GM21526 (cell line): Measurements from ENCODE around the gene RANBP17.

ENCODE experiments used
- ATAC-seq: cut with Tn5 transposase; IDR thresholded peaks from one replicate; pipeline ENCODE4 v1.9.1; 2021; ENCODE audit warnings: moderate library complexity; ENCODE audit not compliant: unreplicated experiment, low FRiP score

Gene RANBP17

GRCh38 chr5:171080186-171080938, 218.5 kb downstream of the RANBP17 start:
- no peak for ATAC-seq

DNA sequence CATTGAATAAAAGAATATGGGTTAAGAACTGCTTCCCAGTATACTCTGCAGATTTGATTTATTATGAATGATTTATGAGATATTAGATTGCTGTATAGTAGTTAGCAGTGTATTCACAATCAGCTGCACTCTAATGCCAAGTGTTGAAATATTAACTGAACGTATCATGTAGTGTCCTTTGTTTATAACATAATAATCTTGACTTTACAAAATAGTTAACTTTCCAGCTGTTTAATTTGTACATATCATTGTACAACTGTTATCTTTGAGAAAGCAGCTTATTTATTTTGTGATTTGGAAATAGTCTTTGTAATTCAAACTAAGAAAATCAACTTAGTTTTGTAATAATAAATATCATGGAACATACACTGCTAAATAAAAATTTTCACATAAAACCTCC, 219.5 kb downstream of the RANBP17 start:
- no peak for ATAC-seq

GRCh38 chr5:171092194-171092593, 230.4 kb downstream of the RANBP17 start:
- no peak for ATAC-seq

DNA sequence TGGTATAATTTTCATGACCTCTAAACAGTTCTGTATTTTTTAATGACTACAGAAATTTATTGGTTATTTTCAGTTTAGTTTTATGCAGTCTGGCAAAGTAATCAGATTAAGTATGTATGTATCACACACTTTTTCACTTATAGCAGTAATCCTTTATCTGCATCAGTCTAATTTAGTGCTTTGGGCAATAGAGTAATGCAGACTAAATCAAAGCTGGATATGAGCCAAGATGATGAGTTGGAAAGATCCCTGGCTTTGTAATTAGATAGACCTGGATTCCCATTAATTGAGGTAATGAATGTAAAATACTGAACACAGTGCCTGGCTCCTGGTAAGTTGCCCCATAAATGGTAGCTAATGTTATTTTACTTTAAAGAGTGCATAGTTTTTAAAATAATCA, 231.8 kb downstream of the RANBP17 start:
- no peak for ATAC-seq

DNA sequence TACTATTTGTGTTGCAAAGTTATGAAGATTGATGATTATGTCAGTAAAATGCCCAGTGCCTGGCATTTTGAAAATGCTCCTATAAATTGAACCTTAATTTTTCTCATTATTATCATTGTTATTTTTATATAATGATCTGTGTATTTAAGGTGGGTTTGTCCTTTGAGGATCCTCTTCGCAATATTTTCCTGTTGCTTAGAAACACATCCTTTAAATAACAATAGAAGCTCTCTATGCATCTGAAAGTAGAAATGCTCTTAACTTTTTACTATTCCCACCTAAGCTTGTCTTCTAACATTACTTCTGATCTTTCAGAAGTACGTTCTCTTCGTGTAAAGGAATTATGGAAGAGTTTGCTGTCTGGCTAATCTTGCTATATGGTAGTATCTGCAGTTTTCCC, 232.5 kb downstream of the RANBP17 start:
- ATAC-seq = no peak

GRCh38 chr5:171102877-171103610, 241.2 kb downstream of the RANBP17 start:
- ATAC-seq = no peak

GRCh38 chr5:171107669-171108068, 245.9 kb downstream of the RANBP17 start:
- ATAC-seq = no peak

GRCh38 chr5:171115519-171115918, 253.7 kb downstream of the RANBP17 start:
- no peak for ATAC-seq

DNA sequence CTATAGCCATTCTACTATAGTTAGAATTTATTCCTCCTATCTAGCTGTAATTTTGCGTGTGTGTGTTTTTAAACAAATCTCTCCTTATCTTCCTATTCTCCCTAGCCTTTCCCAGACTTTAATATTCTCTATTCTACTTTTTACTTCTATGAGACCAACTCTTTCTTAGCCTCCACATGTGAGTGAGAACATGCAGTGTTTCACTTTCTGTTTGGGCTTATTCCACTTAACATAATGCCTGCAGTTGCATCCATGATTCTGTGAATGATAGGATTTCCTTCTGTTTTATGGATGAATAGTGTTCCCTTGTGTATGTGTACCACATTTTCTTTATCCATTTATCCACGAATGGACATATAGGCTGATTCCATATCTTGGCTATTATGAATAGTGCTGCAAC, 254.9 kb downstream of the RANBP17 start:
- ATAC-seq = no peak

- ATAC-seq = no peak
Observed at GRCh38 chr5:171120986-171121622, 259.3 kb downstream of the RANBP17 start.

DNA sequence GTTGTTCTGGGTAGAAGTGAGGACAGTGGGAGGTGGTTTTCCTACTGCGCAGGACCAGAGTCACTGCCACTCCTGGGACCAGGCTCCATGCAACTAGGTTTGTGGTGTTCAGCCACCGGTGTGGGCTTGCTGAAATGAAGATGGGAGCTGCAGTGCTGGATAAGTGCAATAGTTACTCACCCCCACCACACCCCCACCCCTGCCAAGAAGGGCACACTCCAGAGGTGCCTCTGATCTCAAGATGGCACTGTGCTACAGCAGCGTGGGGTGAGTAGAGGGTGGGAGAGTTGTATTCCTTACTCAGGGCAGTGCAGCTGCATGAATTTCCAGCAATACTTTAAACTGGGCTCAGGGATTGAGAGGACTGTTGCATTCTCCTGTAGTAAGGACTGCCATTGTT, 259.8 kb downstream of the RANBP17 start:
- no peak for ATAC-seq

DNA sequence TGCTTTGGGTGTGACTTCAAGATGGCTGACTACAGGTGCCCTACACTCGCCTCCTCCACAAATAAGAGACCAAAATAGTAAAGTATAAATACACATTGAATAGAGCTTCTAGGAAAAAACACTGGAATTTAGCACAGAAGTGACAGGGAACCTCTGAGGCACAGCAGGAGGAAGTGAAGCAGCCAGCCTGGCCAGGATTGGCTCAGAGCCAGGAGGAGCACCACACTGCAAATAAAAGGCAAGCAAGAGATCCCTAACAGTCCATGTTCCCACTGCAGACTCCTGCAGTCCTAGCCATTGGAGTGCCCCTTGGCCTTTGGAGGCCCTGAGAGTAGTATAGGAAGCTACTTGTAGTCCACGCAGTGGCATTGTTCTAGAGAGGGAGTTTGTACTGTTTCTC, 260.6 kb downstream of the RANBP17 start:
- no peak for ATAC-seq

DNA sequence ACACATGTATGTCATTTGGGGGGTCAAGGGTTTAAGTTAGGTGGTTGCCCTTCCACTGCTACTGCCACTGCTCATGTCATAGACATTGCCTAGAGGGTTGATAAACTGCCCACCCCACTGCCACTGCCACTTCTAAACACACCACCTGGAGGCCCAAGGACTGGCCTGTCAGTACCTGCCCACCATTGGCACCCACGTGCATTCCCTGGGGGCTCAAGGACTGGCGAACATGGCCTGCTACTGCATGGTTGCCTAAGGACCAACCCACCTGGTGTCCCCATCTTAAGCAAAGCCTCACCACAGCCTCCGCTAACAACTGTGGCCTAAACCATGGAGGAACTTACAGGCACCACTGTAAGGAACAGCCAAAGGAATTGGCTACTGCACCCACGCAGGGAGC, 261.6 kb downstream of the RANBP17 start:
- no peak for ATAC-seq

GRCh38 chr5:171127314-171127713, 265.5 kb downstream of the RANBP17 start:
- no peak for ATAC-seq

DNA sequence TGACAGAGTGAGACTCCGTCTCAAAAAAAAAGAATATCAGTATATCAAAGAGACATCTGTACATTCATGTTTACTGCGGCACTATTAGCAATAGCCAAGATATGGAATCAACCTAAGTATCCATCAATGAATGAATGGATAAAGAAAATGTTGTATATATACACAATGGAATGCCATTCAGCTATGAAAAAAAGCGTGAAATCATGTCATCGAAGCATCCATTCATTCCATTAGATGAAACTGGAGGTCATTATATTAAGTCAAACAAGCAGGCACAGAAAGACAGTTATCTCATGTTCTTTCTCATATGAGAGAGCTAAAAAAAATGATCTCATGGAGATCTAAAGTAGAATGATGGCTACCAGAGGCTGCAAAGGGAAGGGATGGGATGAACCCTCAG, 266.3 kb downstream of the RANBP17 start:
- no peak for ATAC-seq

GRCh38 chr5:171129308-171129707, 267.5 kb downstream of the RANBP17 start:
- ATAC-seq = no peak

- no peak for ATAC-seq
Observed at GRCh38 chr5:171131497-171131896, 269.7 kb downstream of the RANBP17 start.

GRCh38 chr5:171137768-171138525, 276.1 kb downstream of the RANBP17 start:
- ATAC-seq = no peak

GRCh38 chr5:171139227-171139626, 277.4 kb downstream of the RANBP17 start:
- ATAC-seq = no peak

GRCh38 chr5:171142617-171143016, 280.8 kb downstream of the RANBP17 start:
- no peak for ATAC-seq

DNA sequence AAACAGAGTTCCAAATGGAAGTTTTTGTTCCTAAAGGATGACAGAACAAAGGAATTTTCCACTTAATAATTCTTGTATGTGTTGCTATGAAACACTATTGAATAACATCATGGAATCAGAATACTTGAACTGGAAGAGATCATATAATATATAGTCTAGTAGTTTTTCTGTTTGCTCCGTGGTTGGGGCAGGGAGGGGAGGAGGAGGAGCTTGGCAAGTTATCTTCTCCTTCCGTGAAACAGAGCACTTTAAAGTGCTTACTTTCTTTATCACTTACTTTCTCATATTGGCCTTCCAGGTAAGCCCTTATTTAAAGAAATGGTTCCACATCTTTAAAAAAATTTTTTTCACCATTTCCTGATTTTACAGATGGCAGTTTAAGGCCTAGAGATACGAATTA, 281.4 kb downstream of the RANBP17 start:
- no peak for ATAC-seq
